NCI-H510A (cell line): ENCODE measurements around the gene ERFL.
"Not testable (repeated sequence)": the region's sequence is repeated elsewhere in the genome, so short reads cannot be mapped to it uniquely, and the experiment has no call there.

Source experiments
- DNase-seq: peaks from one replicate; lab custom pipeline; 2025; lab: John Stamatoyannopoulos, UW

Gene ERFL

GRCh38 chr19:41926763-41927496, 1.3 kb downstream of the ERFL start:
- DNase-seq = no peak

- peak; percentile 26 for DNase-seq
These were observed 2.1 kb downstream of the ERFL start for GRCh38 chr19:41926028-41926762.

GRCh38 chr19:41925208-41926003, 2.8 kb downstream of the ERFL start:
- peak; percentile 64 for DNase-seq

GRCh38 chr19:41924151-41925145, 3.8 kb downstream of the ERFL start:
- peak; percentile 44 for DNase-seq

GRCh38 chr19:41923045-41923788, 5.0 kb downstream of the ERFL start:
- DNase-seq = no peak

GRCh38 chr19:41922585-41922984, 5.7 kb downstream of the ERFL start:
- DNase-seq = no peak

- DNase-seq = no peak
These were observed 6.4 kb downstream of the ERFL start for GRCh38 chr19:41921577-41922576.

- DNase-seq = no peak
These were observed 7.2 kb downstream of the ERFL start for GRCh38 chr19:41920882-41921576.

GRCh38 chr19:41919948-41920712, 8.1 kb downstream of the ERFL start:
- DNase-seq = no peak

GRCh38 chr19:41918653-41919244, 9.5 kb downstream of the ERFL start:
- DNase-seq = no peak

- no peak for DNase-seq
These were observed 10.2 kb downstream of the ERFL start for GRCh38 chr19:41918095-41918494.

GRCh38 chr19:41917676-41918075, 10.6 kb downstream of the ERFL start:
- no peak for DNase-seq

GRCh38 chr19:41915776-41916414, 12.4 kb downstream of the ERFL start:
- DNase-seq = no peak

- no peak for DNase-seq
These were observed 13.1 kb downstream of the ERFL start for GRCh38 chr19:41915021-41915775.

- not testable (repeated sequence) for DNase-seq
These were observed 13.8 kb downstream of the ERFL start for GRCh38 chr19:41914424-41914834.
